PC-3 (cell line): ENCODE measurements around the gene PDRG1. TPM values are rescaled to one million over a fixed set of nuclear protein-coding genes. Genes with fewer than 3 reads are reported as not detected.

ENCODE experiments used
- ATAC-seq: fragments of 200-7000 bp; cut with Tn5 transposase; 2 replicates; pipeline ENCODE4 v1.9.1; 2020; ENCODE audit warnings: mild to moderate bottlenecking, moderate library complexity
- BruUV-seq: library from RNA; stranded (reverse); fragments of 400-500 nt; replicated peaks from 2 replicates; lab custom pipeline; 2021; lab: Mats Ljungman, UMichigan
- CTCF ChIA-PET: fragments of 300-600 bp; sonication (Branson Sonifier 250); formaldehyde crosslinking; loops from one replicate; lab custom pipeline; 2022; ENCODE audit warnings: antibody characterized with exemption; lab: Charles Lee
- POLR2A ChIA-PET: fragments of 300-600 bp; sonication (Branson Sonifier 250); formaldehyde crosslinking; loops from one replicate; lab custom pipeline; 2022; ENCODE audit warnings: antibody characterized with exemption; ENCODE audit not compliant: unreplicated experiment; lab: Charles Lee
- DNase-seq: peaks from one replicate; pipeline ENCODE4 v3.0.0-alpha.2; 2015
- H2AFZ ChIP-seq: fragments of 300-600 bp; sonication (generic); 2 replicates; pipeline ENCODE4 v1.6.0; 2016; ENCODE audit warnings: antibody characterized with exemption, low read length
- H3F3A ChIP-seq: fragments of 300-600 bp; sonication (generic); one replicate; pipeline ENCODE4 v1.6.0; 2017; ENCODE audit warnings: antibody characterized with exemption, low read length, control low read depth, mild to moderate bottlenecking; ENCODE audit not compliant: unreplicated experiment
- H3K27ac ChIP-seq: fragments of 300-600 bp; sonication (generic); 2 replicates; pipeline ENCODE4 v1.5.1; 2016; ENCODE audit warnings: mild to moderate bottlenecking, low read length
- H3K27me3 ChIP-seq: fragments of 300-600 bp; sonication (generic); 2 replicates; pipeline ENCODE4 v1.6.1; 2016; ENCODE audit warnings: low read length, mixed read lengths
- H3K36me3 ChIP-seq: fragments of 300-600 bp; sonication (generic); 2 replicates; pipeline ENCODE4 v1.6.1; 2016; ENCODE audit warnings: low read depth, mixed run types, low read length, mixed read lengths
- H3K4me1 ChIP-seq: fragments of 300-600 bp; sonication (generic); 2 replicates; pipeline ENCODE4 v1.5.1; 2016; ENCODE audit warnings: low read length; ENCODE audit not compliant: insufficient read depth
- H3K4me2 ChIP-seq: fragments of 300-600 bp; sonication (generic); 2 replicates; pipeline ENCODE4 v1.6.0; 2016; ENCODE audit warnings: low read length
- H3K4me3 ChIP-seq: fragments of 300-600 bp; sonication (generic); 2 replicates; pipeline ENCODE4 v1.5.1; 2016; ENCODE audit warnings: mild to moderate bottlenecking, low read length, mixed read lengths
- H3K79me2 ChIP-seq: fragments of 300-600 bp; sonication (generic); 2 replicates; pipeline ENCODE4 v1.6.1; 2017; ENCODE audit warnings: low read length, mixed read lengths
- H3K9ac ChIP-seq: fragments of 300-600 bp; sonication (generic); 2 replicates; pipeline ENCODE4 v1.6.0; 2016; ENCODE audit warnings: mild to moderate bottlenecking, low read length
- H3K9me2 ChIP-seq: fragments of 300-600 bp; sonication (generic); replicated peaks from 2 replicates; pipeline ENCODE4 v1.6.1; 2016; ENCODE audit warnings: mixed run types, low read length, mixed read lengths
- H3K9me3 ChIP-seq: fragments of 300-600 bp; sonication (generic); 2 replicates; pipeline ENCODE4 v1.6.1; 2016; ENCODE audit warnings: low read length, mixed read lengths
- H4K20me1 ChIP-seq: fragments of 300-600 bp; sonication (generic); 2 replicates; pipeline ENCODE4 v1.6.1; 2016; ENCODE audit warnings: low read length, mixed read lengths
- CTCF ChIP-seq: fragments of 300-600 bp; sonication (generic); conservative IDR thresholded peaks from 2 replicates; pipeline ENCODE4 v1.5.1; 2017; ENCODE audit warnings: antibody characterized with exemption, low read depth, mild to moderate bottlenecking, low read length
- EZH2 ChIP-seq: fragments of 300-600 bp; sonication (generic); IDR thresholded peaks from one replicate; pipeline ENCODE4 v1.6.1; 2017; ENCODE audit warnings: antibody characterized with exemption, mild to moderate bottlenecking, low read length; ENCODE audit not compliant: unreplicated experiment
- EZH2phosphoT487 ChIP-seq: fragments of 300-600 bp; sonication (generic); IDR thresholded peaks from 2 replicates; pipeline ENCODE4 v1.6.1; 2018; ENCODE audit warnings: mild to moderate bottlenecking, antibody characterized with exemption, low read length, borderline replicate concordance
- intact Hi-C: fragments of 100-400 bp; cut with micrococcal nuclease; formaldehyde crosslinking; loops from 2 replicates; pipeline ENCODE4 v1.9.0; 2023
- total RNA-seq: library from RNA; depleted of rRNA; stranded (reverse); fragments of >200 nt; gene quantifications from 2 replicates; pipeline ENCODE4 v1.2.3, GENCODE V29; 2014

PDRG1 gene
- total RNA-seq, 1 experiment from 2014 or later: 12.3 TPM

GRCh38 chr20:31981784-31982183, 29.9 kb upstream of the PDRG1 start:
- DNase-seq (no peak), ATAC-seq (no peak)
- Histone ChIP-seq H3K4me3 (no peak overlapping the region), H3K9me2 (no peaks in the 10 kb centered on the region), H3K36me3 (no peaks in the 10 kb centered on the region), H3F3A (no peaks in the 10 kb centered on the region), H3K79me2 (no peaks in the 10 kb centered on the region), H3K27me3 (peaks cover 11% of the 10 kb centered on the region), H3K4me2 (no peak overlapping the region), H3K27ac (no peak overlapping the region), H4K20me1 (no peaks in the 10 kb centered on the region), H3K9me3 (no peaks in the 10 kb centered on the region), H3K4me1 (no peaks in the 10 kb centered on the region), H3K9ac (no peak overlapping the region), H2AFZ (no peak overlapping the region)
- POLR2A ChIA-PET: no interaction called here
- intact Hi-C loops: no loop called here
- TF ChIP-seq CTCF (no peak), EZH2 (no peak), EZH2phosphoT487 (no peak)
- CTCF ChIA-PET: no interaction called here
- BruUV-seq: no TSS peak

GRCh38 chr20:31979713-31980426, 28.0 kb upstream of the PDRG1 start:
- ATAC-seq (no peak), DNase-seq (peak; percentile 9)
- intact Hi-C loops: no loop called here
- no peak overlapping the region for H2AFZ ChIP-seq
- no peaks in the 10 kb centered on the region for H3K79me2 ChIP-seq
- TF ChIP-seq EZH2 (no peak), CTCF (no peak), EZH2phosphoT487 (no peak)
- ChIA-PET POLR2A (no interaction called here), CTCF (interaction anchor here (0.6 kb wide), 1 partner anchor 27 kb away, joined by 9 read pairs; no protein-coding TSS in a partner anchor)
- H3K27ac ChIP-seq: no peak overlapping the region
- H3K4me1 ChIP-seq: no peaks in the 10 kb centered on the region
- H3K4me2 ChIP-seq: no peak overlapping the region
- no peaks in the 10 kb centered on the region for H4K20me1 ChIP-seq
- no peak overlapping the region for H3K4me3 ChIP-seq
- no peak overlapping the region for H3K9ac ChIP-seq
- peaks cover 20% of the 10 kb centered on the region for H3K27me3 ChIP-seq
- no peaks in the 10 kb centered on the region for H3F3A ChIP-seq
- no TSS peak for BruUV-seq
- no peaks in the 10 kb centered on the region for H3K9me2 ChIP-seq
- no peaks in the 10 kb centered on the region for H3K9me3 ChIP-seq
- no peaks in the 10 kb centered on the region for H3K36me3 ChIP-seq

- TF ChIP-seq CTCF (no peak), EZH2phosphoT487 (no peak), EZH2 (no peak)
- Histone ChIP-seq H3K9me2 (no peaks in the 10 kb centered on the region), H3K4me1 (no peaks in the 10 kb centered on the region), H3K36me3 (no peaks in the 10 kb centered on the region), H3F3A (no peaks in the 10 kb centered on the region), H3K4me2 (no peak overlapping the region), H3K4me3 (no peak overlapping the region), H3K27ac (no peak overlapping the region), H3K79me2 (no peaks in the 10 kb centered on the region), H3K9ac (no peak overlapping the region), H3K27me3 (peaks cover 36% of the 10 kb centered on the region), H3K9me3 (no peaks in the 10 kb centered on the region), H4K20me1 (no peaks in the 10 kb centered on the region), H2AFZ (no peak overlapping the region)
- CTCF ChIA-PET: no interaction called here
- no TSS peak for BruUV-seq
- POLR2A ChIA-PET: no interaction called here
- no peak for ATAC-seq
- intact Hi-C loops: no loop called here
- DNase-seq: no peak
These were observed 25.2 kb upstream of the PDRG1 start for GRCh38 chr20:31977080-31977479.
